ENCODE measurements around the gene SLC38A10. TPM values are rescaled to one million over a fixed set of nuclear protein-coding genes. Genes with fewer than 3 reads are reported as not detected.

The SLC38A10 gene
- total and polyA plus RNA-seq, 2 experiments from 2014 or later, result 58.6 to 133 TPM

DNA sequence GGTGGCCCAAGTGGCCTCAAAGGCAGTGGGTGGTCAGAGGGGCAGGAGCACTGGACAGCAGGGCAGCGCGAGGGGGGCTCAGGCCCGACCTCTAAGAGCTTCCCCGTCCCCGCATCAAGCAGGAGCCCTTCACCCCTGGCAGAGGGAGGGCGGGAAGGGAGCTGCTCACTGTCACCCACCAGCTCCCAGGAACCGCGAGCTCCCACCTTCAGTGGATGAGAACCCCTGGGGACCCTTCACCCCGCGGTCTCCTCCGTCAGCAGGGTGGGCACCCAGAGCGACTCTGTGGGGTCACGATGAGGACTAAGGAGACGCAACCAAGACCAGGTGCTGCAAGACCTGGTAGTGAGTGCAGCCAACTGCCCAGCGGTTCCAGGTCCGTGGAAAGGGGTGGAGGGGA is 86.0 kb downstream of the SLC38A10 start:
- Histone ChIP-seq H3K27ac (no peak overlapping the region), H3K9ac (no peak overlapping the region), H3K4me1 (ENCODE audit: insufficient read depth) (no peaks in the 10 kb centered on the region), H3F3A (ENCODE audit: insufficient read depth) (no peaks in the 10 kb centered on the region), H3K4me3 (no peak overlapping the region), H3K9me2 (ENCODE audit: insufficient read depth) (no peaks in the 10 kb centered on the region), H2AFZ (no peak overlapping the region), H3K4me2 (ENCODE audit: unreplicated experiment) (no peak overlapping the region), H3K9me3 (ENCODE audit: low read depth) (no peaks in the 10 kb centered on the region), H3K79me2 (ENCODE audit: insufficient read depth) (no peaks in the 10 kb centered on the region), H3K27me3 (replicated peaks; ENCODE audit: insufficient read depth) (no peaks in the 10 kb centered on the region), H3K36me3 (ENCODE audit: low read depth) (no peaks in the 10 kb centered on the region), H4K20me1 (ENCODE audit: insufficient read depth) (no peaks in the 10 kb centered on the region)
- DNase-seq, result no peak
- in situ Hi-C loops (cut with MboI), result no loop called here
- WGBS, 2 experiments (ENCODE audit: low coverage in 1 of 2, low lambda C conversion rate in 2 of 2, missing lambda C conversion rate in 2 of 2), result 96 to 98% methylated on average over 16 of the region's 16 CpGs
- TF ChIP-seq EZH2 (IDR thresholded peaks at IDR 0.05; ENCODE audit: insufficient read depth, poor library complexity, severe bottlenecking), result no peak
- TF ChIP-seq EZH2phosphoT487 (IDR thresholded peaks at IDR 0.05; ENCODE audit: insufficient read depth, low read depth), result no peak

DNA sequence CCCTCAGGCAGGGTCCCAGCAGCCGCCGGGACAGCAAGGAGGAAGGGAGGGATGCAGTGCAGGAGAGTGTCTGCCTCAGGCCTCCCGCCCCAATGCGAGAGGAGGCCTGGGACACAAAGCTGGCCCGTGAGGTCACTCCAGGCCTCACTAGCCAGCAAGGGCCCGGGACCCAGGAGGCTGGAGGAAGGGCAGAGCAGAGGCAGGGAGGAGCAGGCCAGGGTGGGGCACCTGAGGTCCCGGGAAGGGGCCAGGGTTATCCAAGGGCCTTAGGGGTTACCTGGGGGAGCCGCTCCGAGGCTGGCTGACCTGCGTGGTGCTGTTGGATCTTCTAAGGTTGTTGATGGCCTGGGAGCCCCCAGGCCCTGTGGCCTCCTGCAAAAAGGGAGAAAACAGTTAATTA is 86.5 kb downstream of the SLC38A10 start:
- Histone ChIP-seq H3K79me2 (ENCODE audit: insufficient read depth) (no peaks in the 10 kb centered on the region), H3K27ac (no peak overlapping the region), H3K27me3 (replicated peaks; ENCODE audit: insufficient read depth) (no peaks in the 10 kb centered on the region), H3K9me2 (ENCODE audit: insufficient read depth) (no peaks in the 10 kb centered on the region), H3K36me3 (ENCODE audit: low read depth) (no peaks in the 10 kb centered on the region), H3K4me2 (ENCODE audit: unreplicated experiment) (no peak overlapping the region), H2AFZ (no peak overlapping the region), H4K20me1 (ENCODE audit: insufficient read depth) (no peaks in the 10 kb centered on the region), H3K4me3 (no peak overlapping the region), H3K9ac (no peak overlapping the region), H3K4me1 (ENCODE audit: insufficient read depth) (no peaks in the 10 kb centered on the region), H3F3A (ENCODE audit: insufficient read depth) (no peaks in the 10 kb centered on the region), H3K9me3 (ENCODE audit: low read depth) (no peaks in the 10 kb centered on the region)
- no peak for DNase-seq
- WGBS, 2 experiments (ENCODE audit: low coverage in 1 of 2, low lambda C conversion rate in 2 of 2, missing lambda C conversion rate in 2 of 2), result 97 to 98% methylated on average over 8 to 10 of the region's 10 CpGs
- TF ChIP-seq EZH2phosphoT487 (IDR thresholded peaks at IDR 0.05; ENCODE audit: insufficient read depth, low read depth) (no peak), EZH2 (IDR thresholded peaks at IDR 0.05; ENCODE audit: insufficient read depth, poor library complexity, severe bottlenecking) (no peak)
- in situ Hi-C loops (cut with MboI), result no loop called here

DNA sequence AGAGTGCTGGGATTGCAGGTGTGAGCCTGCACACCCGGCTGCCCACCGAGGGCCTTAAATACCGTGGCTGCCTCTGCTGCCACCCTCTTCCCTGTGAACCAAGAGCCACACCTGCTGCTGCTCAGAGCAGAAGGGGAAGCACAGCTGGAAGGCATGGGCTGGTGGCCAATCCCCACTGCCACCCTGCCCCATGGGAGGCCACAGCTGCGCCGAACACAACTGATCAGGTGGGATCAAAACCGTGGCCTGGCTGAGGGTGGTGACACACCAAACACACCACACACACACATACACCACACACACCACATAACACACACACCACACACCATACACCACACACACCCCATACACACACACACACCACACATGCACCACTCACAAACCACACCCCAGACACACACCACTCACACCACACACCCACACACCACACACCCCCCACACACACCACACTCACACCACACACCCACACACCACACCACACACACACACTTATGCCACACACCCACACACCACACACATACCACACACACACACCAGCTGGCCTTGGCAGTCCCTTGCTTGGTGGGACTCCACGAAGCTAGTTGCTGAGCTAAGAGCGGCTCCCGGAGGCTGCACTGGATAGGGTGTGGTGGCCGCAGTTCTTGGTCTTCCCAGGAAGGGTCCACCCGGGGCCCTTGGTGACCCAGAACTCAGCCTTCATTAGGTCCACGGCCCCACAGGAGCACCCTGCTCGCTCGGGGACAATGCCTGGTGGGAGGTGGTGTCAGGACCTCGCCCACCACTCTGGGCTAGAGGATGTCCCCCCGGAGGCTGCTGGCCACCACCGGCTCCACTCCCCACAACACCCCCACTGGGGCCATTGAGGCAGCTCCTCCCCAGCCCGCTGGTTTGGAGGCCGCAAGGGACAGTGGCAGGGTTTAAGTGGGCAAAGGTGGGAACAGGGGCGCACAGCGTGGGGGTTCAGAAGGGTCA is 87.2 kb downstream of the SLC38A10 start:
- TF ChIP-seq EZH2 (IDR thresholded peaks at IDR 0.05; ENCODE audit: insufficient read depth, poor library complexity, severe bottlenecking) (no peak), EZH2phosphoT487 (IDR thresholded peaks at IDR 0.05; ENCODE audit: insufficient read depth, low read depth) (no peak)
- Histone ChIP-seq H3K4me2 (ENCODE audit: unreplicated experiment) (no peak overlapping the region), H4K20me1 (ENCODE audit: insufficient read depth) (no peaks in the 10 kb centered on the region), H3K27me3 (replicated peaks; ENCODE audit: insufficient read depth) (no peaks in the 10 kb centered on the region), H3K27ac (no peak overlapping the region), H2AFZ (no peak overlapping the region), H3K9me2 (ENCODE audit: insufficient read depth) (no peaks in the 10 kb centered on the region), H3K36me3 (ENCODE audit: low read depth) (no peaks in the 10 kb centered on the region), H3F3A (ENCODE audit: insufficient read depth) (no peaks in the 10 kb centered on the region), H3K9me3 (ENCODE audit: low read depth) (no peaks in the 10 kb centered on the region), H3K79me2 (ENCODE audit: insufficient read depth) (no peaks in the 10 kb centered on the region), H3K4me1 (ENCODE audit: insufficient read depth) (no peaks in the 10 kb centered on the region), H3K4me3 (no peak overlapping the region), H3K9ac (no peak overlapping the region)
- DNase-seq, result peak; percentile 9
- in situ Hi-C loops (cut with MboI), result no loop called here
- WGBS, 2 experiments (ENCODE audit: low coverage in 1 of 2, low lambda C conversion rate in 2 of 2, missing lambda C conversion rate in 2 of 2), result 91% methylated on average over 20 to 21 of the region's 21 CpGs

DNA sequence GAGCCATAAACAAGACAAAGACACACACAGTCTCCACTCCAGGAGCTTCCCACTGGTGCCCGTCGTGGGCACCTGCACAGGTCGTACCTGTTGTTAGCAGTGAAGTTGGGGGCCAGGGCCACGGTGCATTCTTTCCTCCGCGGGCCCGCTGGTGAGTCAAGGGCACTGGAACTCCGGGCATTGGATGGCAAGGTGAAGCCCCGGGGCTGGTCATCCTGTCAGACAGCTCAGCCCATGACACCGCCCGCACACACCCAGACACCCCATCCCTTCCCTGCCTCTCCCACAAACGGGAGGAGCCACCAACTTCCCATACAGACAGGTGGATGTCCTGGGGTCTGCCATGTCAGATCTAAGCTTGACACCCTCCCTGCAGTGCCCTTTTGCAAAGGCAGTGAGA is 88.5 kb downstream of the SLC38A10 start:
- in situ Hi-C loops (cut with MboI), result no loop called here
- Histone ChIP-seq H3K4me1 (ENCODE audit: insufficient read depth) (no peaks in the 10 kb centered on the region), H4K20me1 (ENCODE audit: insufficient read depth) (no peaks in the 10 kb centered on the region), H3K9ac (no peak overlapping the region), H3F3A (ENCODE audit: insufficient read depth) (no peaks in the 10 kb centered on the region), H3K27me3 (replicated peaks; ENCODE audit: insufficient read depth) (no peaks in the 10 kb centered on the region), H3K36me3 (ENCODE audit: low read depth) (no peaks in the 10 kb centered on the region), H2AFZ (no peak overlapping the region), H3K9me3 (ENCODE audit: low read depth) (no peaks in the 10 kb centered on the region), H3K9me2 (ENCODE audit: insufficient read depth) (no peaks in the 10 kb centered on the region), H3K79me2 (ENCODE audit: insufficient read depth) (no peaks in the 10 kb centered on the region), H3K27ac (no peak overlapping the region), H3K4me3 (no peak overlapping the region), H3K4me2 (ENCODE audit: unreplicated experiment) (no peak overlapping the region)
- no peak for DNase-seq
- TF ChIP-seq EZH2 (IDR thresholded peaks at IDR 0.05; ENCODE audit: insufficient read depth, poor library complexity, severe bottlenecking), result no peak
- no peak for TF ChIP-seq EZH2phosphoT487 (IDR thresholded peaks at IDR 0.05; ENCODE audit: insufficient read depth, low read depth)
- 97 to 99% methylated on average over 12 of the region's 12 CpGs for WGBS, 2 experiments (ENCODE audit: low coverage in 1 of 2, low lambda C conversion rate in 2 of 2, missing lambda C conversion rate in 2 of 2)
